ENCODE measurements around the gene BCAP31.
"Not testable (repeated sequence)": the region's sequence is repeated elsewhere in the genome, so short reads cannot be mapped to it uniquely, and the experiment has no call there.

DNA sequence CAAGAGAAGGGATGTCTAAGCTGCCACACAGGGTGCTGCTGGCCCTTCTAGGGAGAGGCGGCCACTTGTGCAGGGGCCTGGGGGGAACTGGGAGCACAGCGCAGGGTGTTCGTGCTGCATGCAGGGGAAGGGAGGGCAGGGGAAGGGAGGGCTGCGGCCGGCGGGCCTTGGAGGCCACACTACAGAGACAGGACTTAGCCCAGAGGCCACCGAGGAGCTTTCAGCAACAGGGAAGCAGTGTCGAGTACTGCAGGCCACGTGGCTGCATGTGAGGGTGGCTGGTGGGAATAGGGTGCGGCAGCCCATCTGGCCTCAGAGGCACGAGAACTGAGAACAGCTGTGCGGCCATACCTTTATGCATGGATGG lies 20.9 kb upstream of the BCAP31 start:
- TF ChIP-seq, protein P1, sequence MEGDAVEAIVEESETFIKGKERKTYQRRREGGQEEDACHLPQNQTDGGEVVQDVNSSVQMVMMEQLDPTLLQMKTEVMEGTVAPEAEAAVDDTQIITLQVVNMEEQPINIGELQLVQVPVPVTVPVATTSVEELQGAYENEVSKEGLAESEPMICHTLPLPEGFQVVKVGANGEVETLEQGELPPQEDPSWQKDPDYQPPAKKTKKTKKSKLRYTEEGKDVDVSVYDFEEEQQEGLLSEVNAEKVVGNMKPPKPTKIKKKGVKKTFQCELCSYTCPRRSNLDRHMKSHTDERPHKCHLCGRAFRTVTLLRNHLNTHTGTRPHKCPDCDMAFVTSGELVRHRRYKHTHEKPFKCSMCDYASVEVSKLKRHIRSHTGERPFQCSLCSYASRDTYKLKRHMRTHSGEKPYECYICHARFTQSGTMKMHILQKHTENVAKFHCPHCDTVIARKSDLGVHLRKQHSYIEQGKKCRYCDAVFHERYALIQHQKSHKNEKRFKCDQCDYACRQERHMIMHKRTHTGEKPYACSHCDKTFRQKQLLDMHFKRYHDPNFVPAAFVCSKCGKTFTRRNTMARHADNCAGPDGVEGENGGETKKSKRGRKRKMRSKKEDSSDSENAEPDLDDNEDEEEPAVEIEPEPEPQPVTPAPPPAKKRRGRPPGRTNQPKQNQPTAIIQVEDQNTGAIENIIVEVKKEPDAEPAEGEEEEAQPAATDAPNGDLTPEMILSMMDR (IDR thresholded peaks at IDR 0.05), result not testable (repeated sequence)
- TF ChIP-seq, protein P2, sequence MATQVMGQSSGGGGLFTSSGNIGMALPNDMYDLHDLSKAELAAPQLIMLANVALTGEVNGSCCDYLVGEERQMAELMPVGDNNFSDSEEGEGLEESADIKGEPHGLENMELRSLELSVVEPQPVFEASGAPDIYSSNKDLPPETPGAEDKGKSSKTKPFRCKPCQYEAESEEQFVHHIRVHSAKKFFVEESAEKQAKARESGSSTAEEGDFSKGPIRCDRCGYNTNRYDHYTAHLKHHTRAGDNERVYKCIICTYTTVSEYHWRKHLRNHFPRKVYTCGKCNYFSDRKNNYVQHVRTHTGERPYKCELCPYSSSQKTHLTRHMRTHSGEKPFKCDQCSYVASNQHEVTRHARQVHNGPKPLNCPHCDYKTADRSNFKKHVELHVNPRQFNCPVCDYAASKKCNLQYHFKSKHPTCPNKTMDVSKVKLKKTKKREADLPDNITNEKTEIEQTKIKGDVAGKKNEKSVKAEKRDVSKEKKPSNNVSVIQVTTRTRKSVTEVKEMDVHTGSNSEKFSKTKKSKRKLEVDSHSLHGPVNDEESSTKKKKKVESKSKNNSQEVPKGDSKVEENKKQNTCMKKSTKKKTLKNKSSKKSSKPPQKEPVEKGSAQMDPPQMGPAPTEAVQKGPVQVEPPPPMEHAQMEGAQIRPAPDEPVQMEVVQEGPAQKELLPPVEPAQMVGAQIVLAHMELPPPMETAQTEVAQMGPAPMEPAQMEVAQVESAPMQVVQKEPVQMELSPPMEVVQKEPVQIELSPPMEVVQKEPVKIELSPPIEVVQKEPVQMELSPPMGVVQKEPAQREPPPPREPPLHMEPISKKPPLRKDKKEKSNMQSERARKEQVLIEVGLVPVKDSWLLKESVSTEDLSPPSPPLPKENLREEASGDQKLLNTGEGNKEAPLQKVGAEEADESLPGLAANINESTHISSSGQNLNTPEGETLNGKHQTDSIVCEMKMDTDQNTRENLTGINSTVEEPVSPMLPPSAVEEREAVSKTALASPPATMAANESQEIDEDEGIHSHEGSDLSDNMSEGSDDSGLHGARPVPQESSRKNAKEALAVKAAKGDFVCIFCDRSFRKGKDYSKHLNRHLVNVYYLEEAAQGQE (IDR thresholded peaks at IDR 0.05; ENCODE audit: insufficient read depth in 1 of 2, low read depth in 2 of 2, low read length in 1 of 2), result not testable (repeated sequence)

Data from Panc1 (cell line).